HG02970 (cell line): Measurements from ENCODE around the gene RNF123.

Experiments
- ATAC-seq: cut with Tn5 transposase; IDR thresholded peaks from one replicate; pipeline ENCODE4 v1.9.1; 2021; ENCODE audit warnings: mild to moderate bottlenecking, moderate library complexity, moderate number of reproducible peaks; ENCODE audit not compliant: unreplicated experiment, low FRiP score

RNF123 gene

GRCh38 chr3:49689046-49689907 lies at the start of gene RNF123, which contains the start of gene MST1:
TSS of gene RNF123 (plus strand) at chr3:49689557. CDS start at chr3:49691166, 1,609 bp downstream.
TSS of gene MST1 (minus strand) at chr3:49689474. CDS start at chr3:49688691, 783 bp downstream.
- peak; percentile 65 for ATAC-seq

GRCh38 chr3:49641292-49641691 lies 48.1 kb upstream of the RNF123 start:
- no peak for ATAC-seq

GRCh38 chr3:49641921-49642707 lies 47.2 kb upstream of the RNF123 start:
- ATAC-seq = no peak

- no peak for ATAC-seq
Observed at GRCh38 chr3:49642708-49643145, 46.6 kb upstream of the RNF123 start.

GRCh38 chr3:49644684-49645083 lies 44.7 kb upstream of the RNF123 start:
- ATAC-seq = no peak

GRCh38 chr3:49646236-49646635 lies 43.1 kb upstream of the RNF123 start:
- ATAC-seq = no peak

- no peak for ATAC-seq
Observed at GRCh38 chr3:49647741-49648140, 41.6 kb upstream of the RNF123 start.

GRCh38 chr3:49648354-49649019 lies 40.9 kb upstream of the RNF123 start:
- no peak for ATAC-seq

- ATAC-seq = no peak
Observed at GRCh38 chr3:49649576-49649975, 39.8 kb upstream of the RNF123 start.

GRCh38 chr3:49650177-49650576 lies 39.2 kb upstream of the RNF123 start:
- ATAC-seq = no peak

GRCh38 chr3:49650637-49651036 lies 38.7 kb upstream of the RNF123 start:
- ATAC-seq = no peak

- no peak for ATAC-seq
Observed at GRCh38 chr3:49652218-49652902, 37.0 kb upstream of the RNF123 start.

- ATAC-seq = no peak
Observed at GRCh38 chr3:49652903-49653415, 36.4 kb upstream of the RNF123 start.

- no peak for ATAC-seq
Observed at GRCh38 chr3:49653621-49654020, 35.7 kb upstream of the RNF123 start.

- ATAC-seq = no peak
Observed at GRCh38 chr3:49654176-49654825, 35.1 kb upstream of the RNF123 start.

GRCh38 chr3:49654955-49655556 lies 34.3 kb upstream of the RNF123 start:
- no peak for ATAC-seq

GRCh38 chr3:49655731-49656285 lies 33.5 kb upstream of the RNF123 start:
- no peak for ATAC-seq

GRCh38 chr3:49656541-49657112 lies 32.7 kb upstream of the RNF123 start:
- ATAC-seq = no peak
